ENCODE results near the gene SLIT1.

The SLIT1 gene

GRCh38 chr10:97163781-97164501 is 21.8 kb downstream of the SLIT1 start:
- Histone ChIP-seq H3K4me3 (ENCODE audit: severe bottlenecking) (no peak overlapping the region), H3K27ac (ENCODE audit: poor library complexity, severe bottlenecking) (no peak overlapping the region), H3K27me3 (ENCODE audit: insufficient read depth, poor library complexity, severe bottlenecking) (no peaks in the 10 kb centered on the region), H3K4me1 (ENCODE audit: insufficient read depth, poor library complexity, severe bottlenecking) (no peaks in the 10 kb centered on the region), H3K9me3 (ENCODE audit: severe bottlenecking) (no peaks in the 10 kb centered on the region), H3K36me3 (ENCODE audit: low read depth) (no peaks in the 10 kb centered on the region)
- no peak for DNase-seq (ENCODE audit: low spot score)
- no peak for ATAC-seq (ENCODE audit: low read depth)
- TF ChIP-seq, protein P1, sequence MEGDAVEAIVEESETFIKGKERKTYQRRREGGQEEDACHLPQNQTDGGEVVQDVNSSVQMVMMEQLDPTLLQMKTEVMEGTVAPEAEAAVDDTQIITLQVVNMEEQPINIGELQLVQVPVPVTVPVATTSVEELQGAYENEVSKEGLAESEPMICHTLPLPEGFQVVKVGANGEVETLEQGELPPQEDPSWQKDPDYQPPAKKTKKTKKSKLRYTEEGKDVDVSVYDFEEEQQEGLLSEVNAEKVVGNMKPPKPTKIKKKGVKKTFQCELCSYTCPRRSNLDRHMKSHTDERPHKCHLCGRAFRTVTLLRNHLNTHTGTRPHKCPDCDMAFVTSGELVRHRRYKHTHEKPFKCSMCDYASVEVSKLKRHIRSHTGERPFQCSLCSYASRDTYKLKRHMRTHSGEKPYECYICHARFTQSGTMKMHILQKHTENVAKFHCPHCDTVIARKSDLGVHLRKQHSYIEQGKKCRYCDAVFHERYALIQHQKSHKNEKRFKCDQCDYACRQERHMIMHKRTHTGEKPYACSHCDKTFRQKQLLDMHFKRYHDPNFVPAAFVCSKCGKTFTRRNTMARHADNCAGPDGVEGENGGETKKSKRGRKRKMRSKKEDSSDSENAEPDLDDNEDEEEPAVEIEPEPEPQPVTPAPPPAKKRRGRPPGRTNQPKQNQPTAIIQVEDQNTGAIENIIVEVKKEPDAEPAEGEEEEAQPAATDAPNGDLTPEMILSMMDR (IDR thresholded peaks at IDR 0.05; ENCODE audit: poor library complexity, severe bottlenecking), result no peak

GRCh38 chr10:97163181-97163580 is 22.6 kb downstream of the SLIT1 start:
- Histone ChIP-seq H3K9me3 (ENCODE audit: severe bottlenecking) (no peaks in the 10 kb centered on the region), H3K4me3 (ENCODE audit: severe bottlenecking) (no peak overlapping the region)

GRCh38 chr10:97159646-97160305 is 26.0 kb downstream of the SLIT1 start:
- Histone ChIP-seq H3K27me3 (ENCODE audit: insufficient read depth, poor library complexity, severe bottlenecking) (no peaks in the 10 kb centered on the region), H3K4me3 (ENCODE audit: severe bottlenecking) (no peak overlapping the region), H3K27ac (ENCODE audit: poor library complexity, severe bottlenecking) (no peak overlapping the region), H3K9me3 (ENCODE audit: severe bottlenecking) (no peaks in the 10 kb centered on the region), H3K36me3 (ENCODE audit: low read depth) (no peaks in the 10 kb centered on the region), H3K4me1 (ENCODE audit: insufficient read depth, poor library complexity, severe bottlenecking) (no peaks in the 10 kb centered on the region)
- TF ChIP-seq, protein P1 (IDR thresholded peaks at IDR 0.05; ENCODE audit: poor library complexity, severe bottlenecking), result no peak
- ATAC-seq (ENCODE audit: low read depth), result no peak
- DNase-seq (ENCODE audit: low spot score), result no peak

More at GRCh38 chr10:97163181-97163580, 22.6 kb downstream of the SLIT1 start:
- DNase-seq (ENCODE audit: low spot score) (no peak), ATAC-seq (ENCODE audit: low read depth) (no peak; the same call in 2 of the 3 replicates)
- Histone ChIP-seq H3K4me1 (ENCODE audit: insufficient read depth, poor library complexity, severe bottlenecking) (no peaks in the 10 kb centered on the region), H3K27me3 (ENCODE audit: insufficient read depth, poor library complexity, severe bottlenecking) (no peaks in the 10 kb centered on the region), H3K27ac (ENCODE audit: poor library complexity, severe bottlenecking) (no peak overlapping the region), H3K36me3 (ENCODE audit: low read depth) (no peaks in the 10 kb centered on the region)
- TF ChIP-seq, protein P1 (IDR thresholded peaks at IDR 0.05; ENCODE audit: poor library complexity, severe bottlenecking), result no peak

GRCh38 chr10:97157578-97158095 is 28.1 kb downstream of the SLIT1 start:
- Histone ChIP-seq H3K36me3 (ENCODE audit: low read depth) (no peaks in the 10 kb centered on the region), H3K27ac (ENCODE audit: poor library complexity, severe bottlenecking) (no peak overlapping the region), H3K9me3 (ENCODE audit: severe bottlenecking) (no peaks in the 10 kb centered on the region), H3K4me1 (ENCODE audit: insufficient read depth, poor library complexity, severe bottlenecking) (no peaks in the 10 kb centered on the region), H3K27me3 (ENCODE audit: insufficient read depth, poor library complexity, severe bottlenecking) (no peaks in the 10 kb centered on the region), H3K4me3 (ENCODE audit: severe bottlenecking) (no peak overlapping the region)
- DNase-seq (ENCODE audit: low spot score), result no peak
- TF ChIP-seq, protein P1 (IDR thresholded peaks at IDR 0.05; ENCODE audit: poor library complexity, severe bottlenecking), result no peak
- ATAC-seq (ENCODE audit: low read depth), result no peak

All from RWPE2 (cell line).